HCT116 (cell line): ENCODE results near the gene ZNF692. TPM values are rescaled to one million over a fixed set of nuclear protein-coding genes. Genes with fewer than 3 reads are reported as not detected.

Experiments used
- ATAC-seq: fragments of 200-7000 bp; cut with Tn5 transposase; 2 replicates; pipeline ENCODE4 v1.9.1; 2020; ENCODE audit warnings: mild to moderate bottlenecking, moderate library complexity
- BruUV-seq: library from RNA; stranded (reverse); fragments of 400-500 nt; replicated peaks from 2 replicates; lab custom pipeline; 2021; lab: Mats Ljungman, UMichigan
- CTCF ChIA-PET: fragments of 300-600 bp; sonication (Branson Sonifier 250); formaldehyde crosslinking; loops from one replicate; lab custom pipeline; 2021; ENCODE audit warnings: antibody characterized with exemption; lab: Charles Lee
- POLR2A ChIA-PET: fragments of 300-600, 350-600 bp; sonication (Branson Sonifier 250); formaldehyde crosslinking; loops from one replicate; lab custom pipeline; 2021; ENCODE audit warnings: antibody characterized with exemption; lab: Charles Lee
- RAD21 ChIA-PET, 2 experiments: fragments of 300-600 bp; sonication (Branson Sonifier 250); formaldehyde crosslinking; loops; one replicate each; lab custom pipeline; 2023; ENCODE audit warnings: low total read pairs in 2 of 2; ENCODE audit not compliant: uncharacterized antibody in 2 of 2, unreplicated experiment in 2 of 2, low non-redundant PET in 1 of 2; lab: Charles Lee
- DNase-seq: peaks from one replicate; pipeline ENCODE4 v3.0.0-alpha.2; 2010; ENCODE audit warnings: low read depth, low spot score
- H2AFZ ChIP-seq: fragments of 200-600 bp; shearing (Covaris generic), sonication (generic); 2 replicates; pipeline ENCODE4 v1.6.1; 2017; ENCODE audit warnings: low read depth, mixed run types, mixed read lengths, antibody characterized with exemption, low read length; ENCODE audit not compliant: poor library complexity, severe bottlenecking
- H3K27ac ChIP-seq: 2 replicates; pipeline ENCODE4 v1.5.1; 2012; ENCODE audit warnings: low read depth, low read length
- H3K27me3 ChIP-seq: fragments of 200-600 bp; sonication (generic); 2 replicates; pipeline ENCODE4 v1.6.1; 2016; ENCODE audit warnings: mixed run types, low read length, mixed read lengths; ENCODE audit not compliant: insufficient read depth
- H3K36me3 ChIP-seq, 2 experiments: fragments of 200-500 bp in 1 of 2; fragments of 200-600 bp in 1 of 2; sonication (Bioruptor generic) in 1 of 2; sonication (generic) in 1 of 2; 2 replicates each; pipeline versions ENCODE4 v1.5.1 to v1.6.1; 2014 to 2016; ENCODE audit warnings: low read length in 2 of 2, inconsistent platforms in 1 of 2, mixed read lengths in 1 of 2, mixed run types in 1 of 2; ENCODE audit not compliant: insufficient read depth in 2 of 2, control insufficient read depth in 1 of 2
- H3K4me1 ChIP-seq, 2 experiments: fragments of 200-600 bp in 1 of 2; sonication (generic) in 1 of 2; 2 replicates each; pipeline versions ENCODE4 v1.5.1 to v1.6.1; 2012 to 2017; ENCODE audit warnings: low read length in 2 of 2, inconsistent platforms in 1 of 2, mild to moderate bottlenecking in 1 of 2, mixed read lengths in 1 of 2, mixed run types in 1 of 2, moderate library complexity in 1 of 2; ENCODE audit not compliant: insufficient read depth in 2 of 2, control insufficient read depth in 1 of 2
- H3K4me2 ChIP-seq: fragments of 200-600 bp; sonication (generic); 2 replicates; pipeline ENCODE4 v1.6.1; 2017; ENCODE audit warnings: mixed run types, low read length, mixed read lengths
- H3K4me3 ChIP-seq, 2 experiments: fragments of 200-600 bp in 1 of 2; sonication (generic) in 1 of 2; replicated peaks in 1 of 2; 2 replicates each; pipeline ENCODE4 v1.5.1; 2011 to 2016; ENCODE audit warnings: low read length in 2 of 2, control low read depth in 1 of 2, low read depth in 1 of 2, mild to moderate bottlenecking in 1 of 2, mixed read lengths in 1 of 2, mixed run types in 1 of 2
- H3K79me2 ChIP-seq: fragments of 200-600 bp; sonication (generic); 2 replicates; pipeline ENCODE4 v1.6.1; 2017; ENCODE audit warnings: mild to moderate bottlenecking, mixed run types, low read length, moderate library complexity, mixed read lengths; ENCODE audit not compliant: insufficient read depth
- H3K9ac ChIP-seq: fragments of 200-600 bp; sonication (generic); 2 replicates; pipeline ENCODE4 v1.6.1; 2016; ENCODE audit warnings: low read length, mixed read lengths
- H3K9me2 ChIP-seq: fragments of 200-600 bp; sonication (generic), shearing (Covaris generic); 2 replicates; pipeline ENCODE4 v1.6.1; 2017; ENCODE audit warnings: mixed run types, mild to moderate bottlenecking, moderate library complexity; ENCODE audit not compliant: insufficient read depth
- H3K9me3 ChIP-seq, 2 experiments: fragments of 200-500 bp in 1 of 2; fragments of 200-600 bp in 1 of 2; sonication (Bioruptor generic) in 1 of 2; sonication (generic) in 1 of 2; 2 replicates each; pipeline ENCODE4 v1.6.1; 2014 to 2017; ENCODE audit warnings: low read length in 2 of 2, mixed read lengths in 2 of 2, inconsistent platforms in 1 of 2, low read depth in 1 of 2, mild to moderate bottlenecking in 1 of 2, mixed run types in 1 of 2, moderate library complexity in 1 of 2; ENCODE audit not compliant: control insufficient read depth in 1 of 2, insufficient read depth in 1 of 2
- H4K20me1 ChIP-seq: fragments of 200-600 bp; sonication (generic), shearing (Covaris generic); 2 replicates; pipeline ENCODE4 v1.6.1; 2017; ENCODE audit warnings: mixed run types, mild to moderate bottlenecking, moderate library complexity; ENCODE audit not compliant: insufficient read depth
- CBX3 ChIP-seq: IDR thresholded peaks from 2 replicates; pipeline ENCODE4 v1.6.1; 2012; ENCODE audit warnings: low read depth
- CEBPB ChIP-seq: IDR thresholded peaks from 2 replicates; pipeline ENCODE4 v1.6.1; 2012; ENCODE audit warnings: low read depth
- CTCF ChIP-seq, 3 experiments: fragments of 200-600 bp in 1 of 3; sonication (generic) in 1 of 3; IDR thresholded peaks in 2 of 3; conservative IDR thresholded peaks in 1 of 3; 2 replicates each; pipeline ENCODE4 v1.5.1; 2012 to 2017; ENCODE audit warnings: low read depth in 2 of 3, low read length in 2 of 3, antibody characterized with exemption in 1 of 3, borderline replicate concordance in 1 of 3, control low read depth in 1 of 3, mild to moderate bottlenecking in 1 of 3, mixed read lengths in 1 of 3, mixed run types in 1 of 3, moderate library complexity in 1 of 3; ENCODE audit not compliant: insufficient read depth in 1 of 3
- ELF1 ChIP-seq: IDR thresholded peaks from 2 replicates; pipeline ENCODE4 v1.6.1; 2012; ENCODE audit warnings: low read depth, borderline replicate concordance
- EZH2 ChIP-seq: fragments of 200-600 bp; sonication (generic); IDR thresholded peaks from 2 replicates; pipeline ENCODE4 v1.6.1; 2017; ENCODE audit warnings: antibody characterized with exemption, mixed run types
- FOSL1 ChIP-seq: IDR thresholded peaks from 2 replicates; pipeline ENCODE4 v1.6.1; 2012; ENCODE audit warnings: low read depth
- JUND ChIP-seq: IDR thresholded peaks from 2 replicates; pipeline ENCODE4 v1.6.1; 2012
- MAX ChIP-seq: IDR thresholded peaks from 2 replicates; pipeline ENCODE4 v1.6.1; 2012
- POLR2A ChIP-seq: IDR thresholded peaks from 2 replicates; pipeline ENCODE4 v1.7.0; 2011; ENCODE audit warnings: borderline replicate concordance; ENCODE audit not compliant: insufficient read depth, insufficient read length; ENCODE audit errors: extremely low read depth
- POLR2AphosphoS5 ChIP-seq: IDR thresholded peaks from 2 replicates; pipeline ENCODE4 v1.6.1; 2011; ENCODE audit warnings: mild to moderate bottlenecking, low read depth, low read length, moderate library complexity
- RAD21 ChIP-seq: IDR thresholded peaks from 2 replicates; pipeline ENCODE4 v1.6.1; 2012; ENCODE audit warnings: low read depth, mild to moderate bottlenecking
- REST ChIP-seq: IDR thresholded peaks from 2 replicates; pipeline ENCODE4 v1.6.1; 2012; ENCODE audit warnings: low read depth
- SIN3A ChIP-seq: IDR thresholded peaks from 2 replicates; pipeline ENCODE4 v1.6.1; 2012; ENCODE audit warnings: low read depth
- SRF ChIP-seq: IDR thresholded peaks from 2 replicates; pipeline ENCODE4 v1.6.1; 2012; ENCODE audit warnings: low read depth
- TCF7L2 ChIP-seq: IDR thresholded peaks from 2 replicates; pipeline ENCODE4 v1.7.0; 2011; ENCODE audit warnings: borderline replicate concordance, inconsistent platforms; ENCODE audit not compliant: insufficient read depth, insufficient read length; ENCODE audit errors: extremely low read depth
- YY1 ChIP-seq: IDR thresholded peaks from 2 replicates; pipeline ENCODE4 v1.6.1; 2011; ENCODE audit warnings: low read length, low read depth, moderate library complexity, mild to moderate bottlenecking; ENCODE audit not compliant: insufficient replicate concordance; ENCODE audit errors: extremely low read depth
- ZFX ChIP-seq: fragments of 450-650 bp; IDR thresholded peaks from 2 replicates; pipeline ENCODE4 v1.6.1; 2017
- ZNF274 ChIP-seq: fragments of 200-500 bp; sonication (Bioruptor generic); IDR thresholded peaks from 2 replicates; pipeline ENCODE4 v1.6.1; 2014; ENCODE audit warnings: mild to moderate bottlenecking, low read depth, low read length, inconsistent platforms
- intact Hi-C: fragments of 100-400 bp; cut with micrococcal nuclease; formaldehyde crosslinking; loops from 2 replicates; pipeline ENCODE4 v1.10.0; 2022
- total RNA-seq: library from RNA; stranded (reverse); gene quantifications from one replicate; pipeline ENCODE4 v1.2.1, GENCODE V29; 2021; ENCODE audit not compliant: unreplicated experiment
- TF ChIP-seq, protein P1 (sequence below): IDR thresholded peaks from 2 replicates; pipeline ENCODE4 v1.6.1; 2012
- TF ChIP-seq, protein P2 (sequence below): IDR thresholded peaks from 2 replicates; pipeline ENCODE4 v1.6.1; 2011; ENCODE audit warnings: mild to moderate bottlenecking, low read length, moderate library complexity; ENCODE audit not compliant: insufficient replicate concordance; ENCODE audit errors: extremely low read depth

ZNF692 gene
- total RNA-seq, 1 experiment from 2014 or later: 76.2 TPM

GRCh38 chr1:248805876-248806275, 53.0 kb downstream of the ZNF692 start:
- Histone ChIP-seq H2AFZ (no peak overlapping the region), H4K20me1 (no peaks in the 10 kb centered on the region), H3K27me3 (no peaks in the 10 kb centered on the region), H3K4me2 (no peak overlapping the region), H3K4me3 (no peak overlapping the region), H3K79me2 (no peaks in the 10 kb centered on the region), H3K9me3 (no peaks in the 10 kb centered on the region), H3K9ac (no peak overlapping the region), H3K27ac (no peak overlapping the region), H3K4me1 (no peaks in the 10 kb centered on the region), H3K36me3 (peaks cover 0 to 2% of the 10 kb centered on the region in 2 experiments; a peak in 1 of 4 replicates), H3K9me2 (no peaks in the 10 kb centered on the region)
- no TSS peak for BruUV-seq
- CTCF ChIA-PET: interaction anchor here (1.3 kb wide), 1 partner anchor 100 kb away, joined by 3 read pairs; no protein-coding TSS in a partner anchor
- no peak for TF ChIP-seq CTCF (IDR thresholded peaks at IDR 0.05 in 2 of 3, conservative IDR thresholded peaks at IDR 0.05 in 1 of 3; ENCODE audit: borderline replicate concordance in 1 of 3, insufficient read depth in 1 of 3, low read depth in 2 of 3, low read length in 2 of 3)
- TF ChIP-seq REST: no peak
- TF ChIP-seq ZFX: no peak
- TF ChIP-seq, protein P1, sequence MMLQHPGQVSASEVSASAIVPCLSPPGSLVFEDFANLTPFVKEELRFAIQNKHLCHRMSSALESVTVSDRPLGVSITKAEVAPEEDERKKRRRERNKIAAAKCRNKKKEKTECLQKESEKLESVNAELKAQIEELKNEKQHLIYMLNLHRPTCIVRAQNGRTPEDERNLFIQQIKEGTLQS: no peak
- no peak for TF ChIP-seq ZNF274
- TF ChIP-seq SRF: no peak
- TF ChIP-seq EZH2: no peak
- no peak for TF ChIP-seq MAX
- no peak for TF ChIP-seq TCF7L2
- TF ChIP-seq POLR2A: no peak
- TF ChIP-seq ELF1: no peak
- TF ChIP-seq, protein P2, sequence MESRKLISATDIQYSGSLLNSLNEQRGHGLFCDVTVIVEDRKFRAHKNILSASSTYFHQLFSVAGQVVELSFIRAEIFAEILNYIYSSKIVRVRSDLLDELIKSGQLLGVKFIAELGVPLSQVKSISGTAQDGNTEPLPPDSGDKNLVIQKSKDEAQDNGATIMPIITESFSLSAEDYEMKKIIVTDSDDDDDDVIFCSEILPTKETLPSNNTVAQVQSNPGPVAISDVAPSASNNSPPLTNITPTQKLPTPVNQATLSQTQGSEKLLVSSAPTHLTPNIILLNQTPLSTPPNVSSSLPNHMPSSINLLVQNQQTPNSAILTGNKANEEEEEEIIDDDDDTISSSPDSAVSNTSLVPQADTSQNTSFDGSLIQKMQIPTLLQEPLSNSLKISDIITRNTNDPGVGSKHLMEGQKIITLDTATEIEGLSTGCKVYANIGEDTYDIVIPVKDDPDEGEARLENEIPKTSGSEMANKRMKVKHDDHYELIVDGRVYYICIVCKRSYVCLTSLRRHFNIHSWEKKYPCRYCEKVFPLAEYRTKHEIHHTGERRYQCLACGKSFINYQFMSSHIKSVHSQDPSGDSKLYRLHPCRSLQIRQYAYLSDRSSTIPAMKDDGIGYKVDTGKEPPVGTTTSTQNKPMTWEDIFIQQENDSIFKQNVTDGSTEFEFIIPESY: no peak
- no peak for TF ChIP-seq SIN3A
- TF ChIP-seq CEBPB: no peak
- no peak for TF ChIP-seq FOSL1
- TF ChIP-seq RAD21: no peak
- TF ChIP-seq JUND: no peak
- TF ChIP-seq YY1: no peak
- TF ChIP-seq CBX3: no peak
- no peak for TF ChIP-seq POLR2AphosphoS5
- POLR2A ChIA-PET: no interaction called here
- DNase-seq: no peak
- ATAC-seq: no peak
- RAD21 ChIA-PET: no interaction called here
- intact Hi-C loops: loop anchor here (5.0 kb wide), 1 partner anchor 1124 kb away; no protein-coding TSS in a partner anchor
